Smooth muscle cell (in vitro differentiated cells): ENCODE measurements around the gene NAA80. TPM values are rescaled to one million over a fixed set of nuclear protein-coding genes. Genes with fewer than 3 reads are reported as not detected.

ENCODE experiments used
- DNase-seq: peaks from one replicate; lab custom pipeline; 2025; ENCODE audit not compliant: unreplicated experiment; lab: John Stamatoyannopoulos, UW
- H2AFZ ChIP-seq: fragments of 200-600 bp; sonication (generic); 2 replicates; pipeline ENCODE4 v1.6.0; 2016; ENCODE audit warnings: antibody characterized with exemption, low read depth, mild to moderate bottlenecking
- H3F3A ChIP-seq: fragments of 200-600 bp; sonication (generic); 2 replicates; pipeline ENCODE4 v1.6.0; 2017; ENCODE audit warnings: antibody characterized with exemption, low read depth
- H3K27ac ChIP-seq: fragments of 200-600 bp; sonication (generic); 2 replicates; pipeline ENCODE4 v1.5.1; 2016; ENCODE audit warnings: low read depth, mild to moderate bottlenecking
- H3K27me3 ChIP-seq: fragments of 200-600 bp; sonication (generic); 2 replicates; pipeline ENCODE4 v1.6.1; 2016; ENCODE audit warnings: low read depth, mild to moderate bottlenecking
- H3K36me3 ChIP-seq: fragments of 200-600 bp; sonication (generic); 2 replicates; pipeline ENCODE4 v1.5.1; 2016; ENCODE audit warnings: low read depth
- H3K4me1 ChIP-seq: fragments of 200-600 bp; sonication (generic); 2 replicates; pipeline ENCODE4 v1.5.1; 2016; ENCODE audit warnings: low read depth
- H3K4me2 ChIP-seq: fragments of 200-600 bp; sonication (generic); 2 replicates; pipeline ENCODE4 v1.6.0; 2016; ENCODE audit warnings: mild to moderate bottlenecking
- H3K4me3 ChIP-seq: fragments of 200-600 bp; sonication (generic); 2 replicates; pipeline ENCODE4 v1.5.1; 2016; ENCODE audit warnings: mild to moderate bottlenecking
- H3K79me2 ChIP-seq: fragments of 200-600 bp; sonication (generic); 2 replicates; pipeline ENCODE4 v1.6.0; 2016; ENCODE audit warnings: low read depth, mild to moderate bottlenecking
- H3K9ac ChIP-seq: fragments of 200-600 bp; sonication (generic); 2 replicates; pipeline ENCODE4 v1.6.0; 2016; ENCODE audit warnings: low read depth
- H3K9me3 ChIP-seq: fragments of 200-600 bp; sonication (generic); replicated peaks from 2 replicates; pipeline ENCODE4 v1.5.1; 2016; ENCODE audit warnings: low read depth
- H4K20me1 ChIP-seq: fragments of 200-600 bp; sonication (generic); 2 replicates; pipeline ENCODE4 v1.6.0; 2016; ENCODE audit warnings: low read depth
- WGBS: methylation state at CpG from one replicate; pipeline ENCODE4 v1.1.7; 2016; ENCODE audit warnings: low lambda C conversion rate; 5-methylcytosine and 5-hydroxymethylcytosine counted together
- polyA plus RNA-seq: library from polyadenylated mRNA; unstranded; fragments of >200 nt; fragmentation: Nextera tagmentation; extraction: Ambion mirVana; gene quantifications from 2 replicates; pipeline ENCODE4 v1.2.1, GENCODE V29; 2016
- total RNA-seq: library from RNA; depleted of rRNA; stranded (reverse); fragments of >200 nt; gene quantifications from 2 replicates; pipeline ENCODE4 v1.2.3, GENCODE V29; 2014
- TF ChIP-seq, protein P1 (sequence below): fragments of 200-600 bp; sonication (generic); IDR thresholded peaks from 2 replicates; pipeline ENCODE4 v1.5.1; 2017; ENCODE audit warnings: borderline replicate concordance, mild to moderate bottlenecking, antibody characterized with exemption; ENCODE audit not compliant: insufficient read depth, poor library complexity, severe bottlenecking

Gene NAA80
- total and polyA plus RNA-seq, 2 experiments from 2014 or later = 13.0 to 21.9 TPM

DNA sequence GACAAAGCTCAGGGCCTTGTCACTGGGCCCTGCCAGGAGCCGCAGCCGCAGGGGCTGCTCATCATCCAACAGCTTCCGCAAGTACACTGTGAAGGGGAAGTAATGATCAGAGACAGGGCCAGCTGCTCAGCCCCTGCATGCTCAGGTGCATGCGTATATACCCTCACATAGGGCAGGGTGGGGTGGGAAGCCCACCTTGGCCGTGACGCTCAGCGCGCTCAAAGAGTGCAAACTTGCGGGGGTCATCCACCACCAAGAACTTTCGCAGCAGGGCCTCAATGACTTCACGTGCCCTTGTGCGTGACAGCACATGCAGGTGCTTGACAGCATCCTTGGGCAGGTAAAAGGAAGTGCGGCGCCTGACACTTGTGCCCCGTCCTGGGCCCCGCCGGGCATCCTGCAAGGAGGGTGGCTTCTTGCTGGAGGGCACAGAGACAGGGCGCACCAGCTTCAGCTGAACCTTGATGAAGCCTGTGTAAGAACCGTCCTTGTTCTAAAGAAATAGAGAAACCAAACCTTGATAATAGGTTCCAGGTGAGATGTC lies 32.2 kb upstream of the NAA80 start:
- H3K9me3 ChIP-seq = no peaks in the 10 kb centered on the region
- peaks cover 34% of the 10 kb centered on the region for H3K4me1 ChIP-seq
- no peak overlapping the region for H3K4me2 ChIP-seq
- H2AFZ ChIP-seq = no peak overlapping the region
- WGBS = 97% methylated on average over 19 of the region's 19 CpGs
- no peak for DNase-seq
- TF ChIP-seq, protein P1, sequence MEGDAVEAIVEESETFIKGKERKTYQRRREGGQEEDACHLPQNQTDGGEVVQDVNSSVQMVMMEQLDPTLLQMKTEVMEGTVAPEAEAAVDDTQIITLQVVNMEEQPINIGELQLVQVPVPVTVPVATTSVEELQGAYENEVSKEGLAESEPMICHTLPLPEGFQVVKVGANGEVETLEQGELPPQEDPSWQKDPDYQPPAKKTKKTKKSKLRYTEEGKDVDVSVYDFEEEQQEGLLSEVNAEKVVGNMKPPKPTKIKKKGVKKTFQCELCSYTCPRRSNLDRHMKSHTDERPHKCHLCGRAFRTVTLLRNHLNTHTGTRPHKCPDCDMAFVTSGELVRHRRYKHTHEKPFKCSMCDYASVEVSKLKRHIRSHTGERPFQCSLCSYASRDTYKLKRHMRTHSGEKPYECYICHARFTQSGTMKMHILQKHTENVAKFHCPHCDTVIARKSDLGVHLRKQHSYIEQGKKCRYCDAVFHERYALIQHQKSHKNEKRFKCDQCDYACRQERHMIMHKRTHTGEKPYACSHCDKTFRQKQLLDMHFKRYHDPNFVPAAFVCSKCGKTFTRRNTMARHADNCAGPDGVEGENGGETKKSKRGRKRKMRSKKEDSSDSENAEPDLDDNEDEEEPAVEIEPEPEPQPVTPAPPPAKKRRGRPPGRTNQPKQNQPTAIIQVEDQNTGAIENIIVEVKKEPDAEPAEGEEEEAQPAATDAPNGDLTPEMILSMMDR = no peak
- H3K4me3 ChIP-seq = no peak overlapping the region
- no peaks in the 10 kb centered on the region for H3K27me3 ChIP-seq
- H3K27ac ChIP-seq = no peak overlapping the region
- H3F3A ChIP-seq = peaks cover 16% of the 10 kb centered on the region
- H3K79me2 ChIP-seq = peaks cover 72% of the 10 kb centered on the region
- peaks cover 48% of the 10 kb centered on the region for H4K20me1 ChIP-seq
- no peaks in the 10 kb centered on the region for H3K36me3 ChIP-seq
- H3K9ac ChIP-seq = no peak overlapping the region

DNA sequence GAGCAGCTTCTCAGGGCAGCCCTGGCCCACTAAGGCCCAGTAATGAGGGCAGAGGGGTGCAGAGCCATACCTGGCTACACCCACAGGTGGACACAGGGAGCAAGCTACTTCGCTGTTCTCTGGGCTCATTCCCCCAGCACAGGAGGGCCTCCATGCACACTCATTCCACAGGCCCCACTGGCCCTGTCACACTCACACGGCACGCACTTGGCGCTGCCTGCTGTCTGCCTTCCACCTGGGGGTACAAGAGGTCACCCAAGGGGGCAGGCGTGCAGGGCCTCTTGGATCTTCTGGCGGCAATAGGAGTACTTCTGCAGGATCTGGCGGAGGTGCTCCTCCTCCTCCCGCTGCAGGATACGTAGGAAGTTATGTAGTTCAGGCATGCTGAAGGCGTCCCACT lies 31.1 kb upstream of the NAA80 start:
- Histone ChIP-seq H3K27me3 (no peaks in the 10 kb centered on the region), H3K27ac (no peak overlapping the region), H2AFZ (no peak overlapping the region), H4K20me1 (peaks cover 39% of the 10 kb centered on the region), H3K4me2 (no peak overlapping the region), H3K4me3 (no peak overlapping the region), H3K9ac (no peak overlapping the region), H3F3A (peaks cover 16% of the 10 kb centered on the region), H3K36me3 (no peaks in the 10 kb centered on the region), H3K9me3 (no peaks in the 10 kb centered on the region), H3K4me1 (peaks cover 24% of the 10 kb centered on the region), H3K79me2 (peaks cover 63% of the 10 kb centered on the region)
- TF ChIP-seq, protein P1 = no peak
- 98% methylated on average over 10 of the region's 10 CpGs for WGBS
- DNase-seq = no peak

DNA sequence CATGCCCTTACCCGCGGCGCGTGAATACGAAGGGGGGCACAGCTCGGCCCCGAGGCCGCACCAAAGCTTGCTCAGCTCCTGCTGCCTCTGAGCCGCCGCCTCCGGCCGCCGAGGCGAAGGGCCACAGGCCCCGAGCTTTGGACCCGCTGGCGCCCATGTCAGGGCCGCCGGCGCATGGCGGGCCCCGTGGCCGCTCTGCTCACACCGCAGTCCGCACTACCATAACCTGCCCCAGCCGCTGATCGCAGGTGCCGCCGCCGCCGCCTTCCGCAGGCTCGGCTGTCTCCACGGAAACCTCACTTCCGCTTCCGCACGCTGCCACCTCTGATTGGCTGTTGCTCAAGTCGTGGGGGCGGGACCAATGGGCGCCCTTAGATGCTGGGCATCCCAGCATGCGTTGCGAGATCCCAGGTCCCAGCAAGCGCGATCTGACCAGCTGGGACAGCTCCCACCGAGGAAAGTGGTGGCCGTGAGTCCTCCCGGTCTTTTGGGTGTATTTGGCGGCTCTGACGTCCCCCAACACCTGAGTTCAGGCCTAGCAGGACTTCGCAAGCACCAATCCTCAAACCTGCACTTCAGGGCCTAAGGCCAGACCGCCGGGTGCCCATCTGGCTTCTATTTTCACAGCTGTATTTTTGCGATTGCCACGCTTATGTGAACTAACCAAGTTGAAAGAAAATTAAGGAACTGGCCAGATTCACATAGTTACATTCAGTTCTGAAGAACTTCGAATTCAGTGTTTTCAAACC lies 28.9 kb upstream of the NAA80 start, which contains the start of gene TUSC2:
Gene TUSC2, minus strand, starts transcription at position 281 of the 749 bp plus-strand sequence. Its CDS starts 124 bp downstream, at position 157.
- DNase-seq = peak; percentile 72
- Histone ChIP-seq H3K4me2 (peak within 1 kb of the TSS; percentile 94), H3K4me3 (peak within 1 kb of the TSS; percentile 84), H3K27ac (peak within 1 kb of the TSS; percentile 69), H3K9me3 (no peaks in the 10 kb centered on the region), H3K9ac (peak within 1 kb of the TSS; percentile 86), H2AFZ (peak within 1 kb of the TSS; percentile 64), H3K79me2 (peaks cover 41% of the 10 kb centered on the region), H3F3A (peaks cover 15% of the 10 kb centered on the region), H3K4me1 (peaks cover 9% of the 10 kb centered on the region), H3K27me3 (no peaks in the 10 kb centered on the region), H3K36me3 (no peaks in the 10 kb centered on the region), H4K20me1 (peaks cover 17% of the 10 kb centered on the region)
- TF ChIP-seq, protein P1 = no peak
- 6% methylated on average over 55 of the region's 55 CpGs for WGBS
